D721Med (cell line): ENCODE data around the gene EML6.

Experiments used
- DNase-seq: peaks from one replicate; pipeline ENCODE4 v3.0.0; 2011; ENCODE audit warnings: low spot score; ENCODE audit not compliant: insufficient read length
- FAIRE-seq: peaks from 2 replicates; lab custom pipeline; 2011; peaks lifted over from hg19 to GRCh38; lab: Jason Lieb, UNC
- TF ChIP-seq, protein P1 (sequence below): IDR thresholded peaks from 2 replicates; pipeline ENCODE4 v1.5.1; 2012; ENCODE audit warnings: mild to moderate bottlenecking, control low read depth; ENCODE audit not compliant: insufficient read depth; ENCODE audit errors: missing control alignments

Gene EML6

DNA sequence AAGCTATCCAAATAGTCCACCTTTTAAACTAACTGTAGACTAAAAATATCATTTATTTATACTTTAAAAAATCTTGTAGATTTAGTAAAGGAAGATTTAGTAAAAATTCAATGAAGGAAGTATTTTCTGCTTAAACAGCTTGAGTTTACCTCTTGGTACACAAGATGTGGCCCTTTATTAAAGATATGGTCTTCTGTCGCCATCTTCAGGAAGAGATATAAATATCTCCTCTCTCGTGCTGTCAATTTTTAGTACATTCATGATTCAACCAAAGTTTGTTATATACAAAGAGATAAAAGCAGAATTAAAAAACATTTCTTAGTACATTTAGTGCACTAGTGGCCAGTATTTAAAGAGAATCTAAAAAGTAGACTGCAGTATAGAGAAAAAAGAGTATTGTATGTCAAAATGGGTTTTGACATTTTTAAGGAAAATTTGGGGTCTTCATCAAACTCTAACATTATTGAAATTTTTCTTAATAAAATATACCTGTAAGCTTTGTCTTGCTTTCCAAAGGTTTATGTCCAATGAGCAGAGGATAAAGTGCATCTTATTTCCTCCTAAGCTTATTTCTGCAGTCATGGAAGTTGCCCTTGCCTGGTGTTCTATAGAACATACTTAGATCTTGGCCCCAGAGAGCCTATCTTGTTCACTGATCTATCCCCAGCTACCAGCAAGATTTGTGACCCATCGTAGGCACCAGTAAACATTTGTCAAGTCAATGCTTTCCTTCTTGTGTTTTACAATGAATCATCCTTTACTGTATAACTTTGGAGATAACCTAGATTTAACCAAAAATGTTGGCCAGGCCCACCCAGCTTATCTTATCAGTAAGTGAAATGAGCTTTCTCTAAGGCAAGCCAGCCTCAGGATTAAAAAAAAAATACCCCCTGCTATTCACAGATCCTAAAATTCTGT is 18.5 kb upstream of the EML6 start:
- FAIRE-seq: peak; percentile 85
- no peak for DNase-seq

DNA sequence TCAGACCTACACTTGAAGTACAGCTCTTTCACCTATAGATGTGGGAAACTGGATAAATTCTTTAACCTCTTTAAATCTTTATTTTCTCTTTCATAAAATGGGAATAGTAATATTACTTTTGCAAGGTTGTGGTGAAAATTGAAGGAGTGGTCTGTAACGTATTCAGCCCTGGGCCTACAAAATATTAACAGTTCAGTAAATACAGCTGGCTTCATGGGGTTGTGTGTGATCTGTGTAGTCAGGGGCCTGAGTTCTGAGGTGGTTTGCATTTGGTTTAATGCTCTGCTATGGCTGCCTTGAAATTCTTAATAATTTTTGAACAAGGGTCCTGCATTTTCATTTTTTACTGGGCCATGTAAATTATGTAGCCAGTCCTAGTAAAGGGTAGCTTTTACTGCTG is 16.8 kb upstream of the EML6 start:
- TF ChIP-seq, protein P1, sequence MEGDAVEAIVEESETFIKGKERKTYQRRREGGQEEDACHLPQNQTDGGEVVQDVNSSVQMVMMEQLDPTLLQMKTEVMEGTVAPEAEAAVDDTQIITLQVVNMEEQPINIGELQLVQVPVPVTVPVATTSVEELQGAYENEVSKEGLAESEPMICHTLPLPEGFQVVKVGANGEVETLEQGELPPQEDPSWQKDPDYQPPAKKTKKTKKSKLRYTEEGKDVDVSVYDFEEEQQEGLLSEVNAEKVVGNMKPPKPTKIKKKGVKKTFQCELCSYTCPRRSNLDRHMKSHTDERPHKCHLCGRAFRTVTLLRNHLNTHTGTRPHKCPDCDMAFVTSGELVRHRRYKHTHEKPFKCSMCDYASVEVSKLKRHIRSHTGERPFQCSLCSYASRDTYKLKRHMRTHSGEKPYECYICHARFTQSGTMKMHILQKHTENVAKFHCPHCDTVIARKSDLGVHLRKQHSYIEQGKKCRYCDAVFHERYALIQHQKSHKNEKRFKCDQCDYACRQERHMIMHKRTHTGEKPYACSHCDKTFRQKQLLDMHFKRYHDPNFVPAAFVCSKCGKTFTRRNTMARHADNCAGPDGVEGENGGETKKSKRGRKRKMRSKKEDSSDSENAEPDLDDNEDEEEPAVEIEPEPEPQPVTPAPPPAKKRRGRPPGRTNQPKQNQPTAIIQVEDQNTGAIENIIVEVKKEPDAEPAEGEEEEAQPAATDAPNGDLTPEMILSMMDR: no peak
- DNase-seq: no peak
- no peak for FAIRE-seq

More for the DNA sequence above, 18.5 kb upstream of the EML6 start:
- TF ChIP-seq, protein P1: peak; percentile 70

DNA sequence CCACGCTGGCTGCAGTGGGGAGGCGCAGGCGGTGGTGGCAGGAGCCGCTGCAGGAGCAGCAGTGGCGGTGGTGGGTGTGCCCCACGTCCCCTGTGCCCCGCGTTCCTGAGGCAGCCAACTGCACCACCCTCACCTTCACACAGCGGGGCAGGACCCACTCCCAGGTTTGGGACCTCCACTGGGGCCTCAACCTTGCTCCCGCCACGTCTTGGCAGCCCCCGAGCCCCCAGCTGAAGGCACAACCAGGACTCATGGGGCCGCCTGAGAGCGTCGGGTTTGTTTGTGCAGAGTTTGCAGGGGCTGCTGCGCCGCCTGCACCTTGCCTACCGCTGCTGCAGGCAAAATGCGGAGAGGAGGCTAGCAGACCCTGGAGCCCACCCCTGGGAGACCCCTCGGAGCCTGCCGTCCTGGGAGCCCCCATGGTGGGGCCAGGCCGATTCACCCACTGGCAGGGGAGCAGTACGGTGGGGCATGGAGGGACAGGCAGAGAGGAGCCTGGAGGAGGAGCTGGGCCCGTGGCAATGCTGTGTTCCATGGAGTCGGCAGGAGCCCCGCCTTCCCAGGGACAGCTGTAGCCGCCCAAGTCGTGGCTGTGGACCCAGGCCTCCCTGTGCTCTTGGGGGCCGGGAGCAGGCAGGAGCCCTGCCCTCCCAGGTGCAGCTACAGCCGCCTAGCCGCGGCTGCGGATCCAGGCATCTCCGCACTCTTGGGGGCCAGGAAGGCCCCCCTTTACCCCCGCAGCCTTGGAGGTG is 14.7 kb upstream of the EML6 start:
- DNase-seq (no peak), FAIRE-seq (no peak)

GRCh38 chr2:54709336-54709809 is 14.1 kb upstream of the EML6 start:
- TF ChIP-seq, protein P1: no peak
- no peak for DNase-seq
- FAIRE-seq: no peak

More for the DNA sequence above, 14.7 kb upstream of the EML6 start:
- TF ChIP-seq, protein P1: no peak

GRCh38 chr2:54710216-54710615 is 13.2 kb upstream of the EML6 start:
- DNase-seq: no peak
- TF ChIP-seq, protein P1: no peak
- FAIRE-seq: no peak

DNA sequence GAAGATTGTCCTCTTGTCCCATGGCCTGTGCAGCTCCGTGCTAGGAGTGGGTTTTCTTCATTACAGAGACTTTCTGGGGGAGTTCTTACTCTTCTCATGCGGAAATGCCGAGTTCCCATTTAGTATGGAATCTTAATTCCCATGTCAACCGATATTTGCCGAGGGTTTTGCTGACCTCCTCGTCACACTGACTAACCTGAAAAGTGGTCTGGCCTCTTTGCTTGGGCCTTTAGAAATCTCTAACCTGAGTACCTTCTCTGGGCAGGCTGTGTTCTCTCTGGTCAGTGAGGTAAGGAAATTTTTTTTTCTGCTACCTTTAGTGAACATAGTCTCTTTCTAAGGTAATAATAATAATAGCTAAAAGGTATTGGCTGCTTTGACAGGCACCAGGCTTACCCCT is 10.9 kb upstream of the EML6 start:
- TF ChIP-seq, protein P1: no peak
- FAIRE-seq (no peak), DNase-seq (no peak)
